GM23338 (cell line): ENCODE data around the gene SSTR4. TPM values are rescaled to one million over a fixed set of nuclear protein-coding genes. Genes with fewer than 3 reads are reported as not detected.

Experiments
- ATAC-seq: fragments of 200-7000 bp; cut with Tn5 transposase; 3 replicates; pipeline ENCODE4 v1.9.1; 2020
- DNase-seq: peaks from one replicate; pipeline ENCODE4 v3.0.0-alpha.2; 2015; ENCODE audit warnings: low spot score
- H2AFZ ChIP-seq: fragments of 200-600 bp; sonication (generic); 2 replicates; pipeline ENCODE4 v1.8.0; 2016; ENCODE audit warnings: antibody characterized with exemption, mild to moderate bottlenecking, moderate library complexity
- H3F3A ChIP-seq: fragments of 200-600 bp; sonication (generic); replicated peaks from 2 replicates; pipeline ENCODE4 v1.8.0; 2017; ENCODE audit warnings: antibody characterized with exemption, mixed run types, low read depth
- H3K27ac ChIP-seq: fragments of 200-600 bp; sonication (generic); 2 replicates; pipeline ENCODE4 v1.6.1; 2016; ENCODE audit warnings: low read depth
- H3K27me3 ChIP-seq: fragments of 200-600 bp; sonication (generic); 2 replicates; pipeline ENCODE4 v1.8.0; 2016; ENCODE audit warnings: mild to moderate bottlenecking, mixed run types, moderate library complexity; ENCODE audit not compliant: insufficient read depth
- H3K36me3 ChIP-seq: fragments of 200-600 bp; sonication (generic); 2 replicates; pipeline ENCODE4 v1.8.0; 2016; ENCODE audit warnings: mild to moderate bottlenecking; ENCODE audit not compliant: insufficient read depth
- H3K4me1 ChIP-seq: fragments of 200-600 bp; sonication (generic); 2 replicates; pipeline ENCODE4 v1.8.0; 2016; ENCODE audit warnings: mild to moderate bottlenecking, moderate library complexity; ENCODE audit not compliant: insufficient read depth
- H3K4me2 ChIP-seq: fragments of 200-600 bp; sonication (generic); 2 replicates; pipeline ENCODE4 v1.7.1; 2017; ENCODE audit warnings: mixed run types
- H3K4me3 ChIP-seq: fragments of 200-600 bp; sonication (generic); 2 replicates; pipeline ENCODE4 v1.6.1; 2016; ENCODE audit warnings: mixed run types
- H3K79me2 ChIP-seq: fragments of 200-600 bp; sonication (generic); replicated peaks from 2 replicates; pipeline ENCODE4 v1.8.0; 2017; ENCODE audit warnings: mild to moderate bottlenecking; ENCODE audit not compliant: insufficient read depth
- H3K9me2 ChIP-seq: fragments of 200-600 bp; sonication (generic); 2 replicates; pipeline ENCODE4 v1.8.0; 2017; ENCODE audit not compliant: insufficient read depth
- H4K20me1 ChIP-seq: fragments of 200-600 bp; sonication (generic); replicated peaks from 2 replicates; pipeline ENCODE4 v1.8.0; 2017; ENCODE audit warnings: mild to moderate bottlenecking; ENCODE audit not compliant: insufficient read depth
- H3K27ac Mint-ChIP-seq: 2 replicates; pipeline ENCODE4 v1.8.0; 2020; ENCODE audit warnings: inconsistent platforms, mild to moderate bottlenecking, moderate library complexity, mixed read lengths
- H3K27me3 Mint-ChIP-seq: 3 replicates; pipeline ENCODE4 v1.8.0; 2022; ENCODE audit warnings: low read depth, mild to moderate bottlenecking, moderate library complexity, mixed read lengths, inconsistent platforms; ENCODE audit not compliant: insufficient read depth, poor library complexity
- H3K36me3 Mint-ChIP-seq: 3 replicates; pipeline ENCODE4 v1.8.0; 2021; ENCODE audit warnings: low read depth, mild to moderate bottlenecking, inconsistent platforms, moderate library complexity, mixed read lengths
- H3K4me1 Mint-ChIP-seq: 3 replicates; pipeline ENCODE4 v1.8.0; 2020; ENCODE audit warnings: mild to moderate bottlenecking, inconsistent platforms, mixed read lengths
- H3K4me3 Mint-ChIP-seq: 3 replicates; pipeline ENCODE4 v1.8.0; 2021; ENCODE audit warnings: moderate library complexity, mild to moderate bottlenecking, inconsistent platforms, mixed read lengths
- H3K9me3 Mint-ChIP-seq: 3 replicates; pipeline ENCODE4 v1.8.0; 2020; ENCODE audit warnings: moderate library complexity, mild to moderate bottlenecking, inconsistent platforms, mixed read lengths
- CREB1 ChIP-seq: fragments of 250-450 bp; sonication (Bioruptor Pico); IDR thresholded peaks from 2 replicates; pipeline ENCODE4 v1.5.0; 2020; ENCODE audit warnings: low read depth, mild to moderate bottlenecking, moderate library complexity
- CTCF ChIP-seq, 2 experiments: fragments of 200-600 bp in 1 of 2; sonication (generic) in 1 of 2; conservative IDR thresholded peaks; 2 replicates each; pipeline versions ENCODE4 v1.5.1 to v1.6.1; 2016 to 2017; ENCODE audit warnings: antibody characterized with exemption in 2 of 2, low read depth in 2 of 2, mild to moderate bottlenecking in 2 of 2, moderate library complexity in 1 of 2
- EZH2 ChIP-seq: fragments of 200-600 bp; sonication (generic); IDR thresholded peaks from one replicate; pipeline ENCODE4 v1.8.0; 2017; ENCODE audit warnings: antibody characterized with exemption, mild to moderate bottlenecking, low read depth; ENCODE audit not compliant: unreplicated experiment
- EZH2phosphoT487 ChIP-seq: fragments of 200-600 bp; sonication (generic); IDR thresholded peaks from one replicate; pipeline ENCODE4 v1.8.1; 2018; ENCODE audit warnings: antibody characterized with exemption; ENCODE audit not compliant: unreplicated experiment
- JUNB ChIP-seq: IDR thresholded peaks from one replicate; pipeline ENCODE4 v1.6.1; 2016; ENCODE audit warnings: antibody characterized with exemption; ENCODE audit not compliant: unreplicated experiment
- NANOG ChIP-seq: IDR thresholded peaks from 2 replicates; pipeline ENCODE4 v1.6.1; 2016; ENCODE audit warnings: antibody characterized with exemption, borderline replicate concordance
- POLR2AphosphoS5 ChIP-seq: IDR thresholded peaks from 2 replicates; pipeline ENCODE4 v1.6.1; 2016; ENCODE audit warnings: antibody characterized with exemption, low read depth
- STAT1 ChIP-seq: IDR thresholded peaks from one replicate; pipeline ENCODE4 v1.6.1; 2016; ENCODE audit warnings: antibody characterized with exemption; ENCODE audit not compliant: unreplicated experiment
- ZNF114 ChIP-seq: fragments of 250-450 bp; sonication (Bioruptor Pico); IDR thresholded peaks from 2 replicates; pipeline ENCODE4 v1.5.0; 2020; ENCODE audit warnings: mild to moderate bottlenecking, moderate library complexity
- ZNF331 ChIP-seq: fragments of 250-450 bp; sonication (Bioruptor Pico); IDR thresholded peaks from 2 replicates; pipeline ENCODE4 v1.5.0; 2020; ENCODE audit warnings: low read depth, mild to moderate bottlenecking, moderate library complexity
- polyA plus RNA-seq: library from polyadenylated mRNA; unstranded; fragments of >200 nt; fragmentation: Nextera tagmentation; extraction: Ambion mirVana; gene quantifications from 2 replicates; pipeline ENCODE4 v1.2.1, GENCODE V29; 2016
- total RNA-seq: library from RNA; depleted of rRNA; stranded (reverse); fragments of >200 nt; shearing (Covaris generic); gene quantifications from 2 replicates; pipeline ENCODE4 v1.2.3, GENCODE V29; 2014
- TF ChIP-seq, protein P1 (sequence below): IDR thresholded peaks from 2 replicates; pipeline ENCODE4 v1.6.1; 2016; ENCODE audit warnings: antibody characterized with exemption
- TF ChIP-seq, protein P2 (sequence below): IDR thresholded peaks from one replicate; pipeline ENCODE4 v1.6.1; 2018; ENCODE audit warnings: antibody characterized with exemption; ENCODE audit not compliant: unreplicated experiment
- TF ChIP-seq, protein P3 (sequence below): fragments of 250-450 bp; sonication (Bioruptor Pico); IDR thresholded peaks from 2 replicates; pipeline ENCODE4 v1.5.0; 2020; ENCODE audit warnings: mild to moderate bottlenecking, moderate library complexity

The SSTR4 gene
- total and polyA plus RNA-seq, 2 experiments from 2014 or later, result not detected

DNA sequence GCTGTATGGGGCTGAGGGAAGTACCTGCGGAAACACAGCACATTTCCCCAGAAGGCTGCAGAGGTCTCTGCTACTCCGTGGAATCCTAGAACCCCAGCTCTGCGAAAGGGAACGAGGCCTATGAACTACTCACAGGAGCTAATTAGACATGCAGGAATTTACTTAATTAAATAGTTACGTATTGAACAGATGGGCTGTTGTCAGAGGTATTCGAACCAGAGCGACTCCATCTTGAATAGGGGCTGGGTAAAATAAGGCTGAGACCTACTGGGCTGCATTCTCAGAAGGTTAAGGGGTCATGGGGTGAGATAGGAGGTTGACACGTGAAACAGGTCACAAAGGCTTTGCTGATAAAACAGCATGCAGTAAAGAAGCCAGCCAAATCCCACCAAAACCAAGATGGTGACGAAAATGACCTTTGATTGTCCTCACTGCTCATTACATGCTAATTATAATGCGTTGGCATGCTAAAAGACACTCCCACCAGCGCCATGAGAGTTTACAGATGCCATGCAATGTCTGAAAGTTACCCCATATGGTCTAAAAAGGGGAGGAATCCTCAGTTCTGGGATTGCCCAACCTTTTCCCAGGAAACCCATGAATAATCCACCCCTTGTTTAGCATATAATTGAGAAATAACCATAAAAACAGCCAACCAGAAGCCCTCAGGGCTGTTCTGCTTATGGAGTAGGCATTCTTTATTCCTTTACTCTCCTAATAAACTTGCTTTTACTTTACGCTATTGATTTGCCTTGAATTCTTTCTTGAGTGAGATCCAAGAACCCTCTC lies 14.7 kb upstream of the SSTR4 start:
- H3K36me3 Mint-ChIP-seq, result no peaks in the 10 kb centered on the region
- H3K9me3 Mint-ChIP-seq, result no peaks in the 10 kb centered on the region
- ATAC-seq, result no peak
- no peak for TF ChIP-seq EZH2
- TF ChIP-seq POLR2AphosphoS5, result no peak
- no peak for TF ChIP-seq JUNB
- TF ChIP-seq ZNF114 (CRISPR knock-in tag), result no peak
- TF ChIP-seq, protein P1, sequence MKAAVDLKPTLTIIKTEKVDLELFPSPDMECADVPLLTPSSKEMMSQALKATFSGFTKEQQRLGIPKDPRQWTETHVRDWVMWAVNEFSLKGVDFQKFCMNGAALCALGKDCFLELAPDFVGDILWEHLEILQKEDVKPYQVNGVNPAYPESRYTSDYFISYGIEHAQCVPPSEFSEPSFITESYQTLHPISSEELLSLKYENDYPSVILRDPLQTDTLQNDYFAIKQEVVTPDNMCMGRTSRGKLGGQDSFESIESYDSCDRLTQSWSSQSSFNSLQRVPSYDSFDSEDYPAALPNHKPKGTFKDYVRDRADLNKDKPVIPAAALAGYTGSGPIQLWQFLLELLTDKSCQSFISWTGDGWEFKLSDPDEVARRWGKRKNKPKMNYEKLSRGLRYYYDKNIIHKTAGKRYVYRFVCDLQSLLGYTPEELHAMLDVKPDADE, result no peak
- no peak for TF ChIP-seq CTCF (conservative IDR thresholded peaks at IDR 0.05; ENCODE audit: low read depth in 2 of 2)
- TF ChIP-seq CREB1, result no peak
- TF ChIP-seq EZH2phosphoT487, result no peak
- TF ChIP-seq, protein P2, sequence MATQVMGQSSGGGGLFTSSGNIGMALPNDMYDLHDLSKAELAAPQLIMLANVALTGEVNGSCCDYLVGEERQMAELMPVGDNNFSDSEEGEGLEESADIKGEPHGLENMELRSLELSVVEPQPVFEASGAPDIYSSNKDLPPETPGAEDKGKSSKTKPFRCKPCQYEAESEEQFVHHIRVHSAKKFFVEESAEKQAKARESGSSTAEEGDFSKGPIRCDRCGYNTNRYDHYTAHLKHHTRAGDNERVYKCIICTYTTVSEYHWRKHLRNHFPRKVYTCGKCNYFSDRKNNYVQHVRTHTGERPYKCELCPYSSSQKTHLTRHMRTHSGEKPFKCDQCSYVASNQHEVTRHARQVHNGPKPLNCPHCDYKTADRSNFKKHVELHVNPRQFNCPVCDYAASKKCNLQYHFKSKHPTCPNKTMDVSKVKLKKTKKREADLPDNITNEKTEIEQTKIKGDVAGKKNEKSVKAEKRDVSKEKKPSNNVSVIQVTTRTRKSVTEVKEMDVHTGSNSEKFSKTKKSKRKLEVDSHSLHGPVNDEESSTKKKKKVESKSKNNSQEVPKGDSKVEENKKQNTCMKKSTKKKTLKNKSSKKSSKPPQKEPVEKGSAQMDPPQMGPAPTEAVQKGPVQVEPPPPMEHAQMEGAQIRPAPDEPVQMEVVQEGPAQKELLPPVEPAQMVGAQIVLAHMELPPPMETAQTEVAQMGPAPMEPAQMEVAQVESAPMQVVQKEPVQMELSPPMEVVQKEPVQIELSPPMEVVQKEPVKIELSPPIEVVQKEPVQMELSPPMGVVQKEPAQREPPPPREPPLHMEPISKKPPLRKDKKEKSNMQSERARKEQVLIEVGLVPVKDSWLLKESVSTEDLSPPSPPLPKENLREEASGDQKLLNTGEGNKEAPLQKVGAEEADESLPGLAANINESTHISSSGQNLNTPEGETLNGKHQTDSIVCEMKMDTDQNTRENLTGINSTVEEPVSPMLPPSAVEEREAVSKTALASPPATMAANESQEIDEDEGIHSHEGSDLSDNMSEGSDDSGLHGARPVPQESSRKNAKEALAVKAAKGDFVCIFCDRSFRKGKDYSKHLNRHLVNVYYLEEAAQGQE, result no peak
- no peak for TF ChIP-seq STAT1
- no peak for TF ChIP-seq NANOG
- TF ChIP-seq, protein P3, sequence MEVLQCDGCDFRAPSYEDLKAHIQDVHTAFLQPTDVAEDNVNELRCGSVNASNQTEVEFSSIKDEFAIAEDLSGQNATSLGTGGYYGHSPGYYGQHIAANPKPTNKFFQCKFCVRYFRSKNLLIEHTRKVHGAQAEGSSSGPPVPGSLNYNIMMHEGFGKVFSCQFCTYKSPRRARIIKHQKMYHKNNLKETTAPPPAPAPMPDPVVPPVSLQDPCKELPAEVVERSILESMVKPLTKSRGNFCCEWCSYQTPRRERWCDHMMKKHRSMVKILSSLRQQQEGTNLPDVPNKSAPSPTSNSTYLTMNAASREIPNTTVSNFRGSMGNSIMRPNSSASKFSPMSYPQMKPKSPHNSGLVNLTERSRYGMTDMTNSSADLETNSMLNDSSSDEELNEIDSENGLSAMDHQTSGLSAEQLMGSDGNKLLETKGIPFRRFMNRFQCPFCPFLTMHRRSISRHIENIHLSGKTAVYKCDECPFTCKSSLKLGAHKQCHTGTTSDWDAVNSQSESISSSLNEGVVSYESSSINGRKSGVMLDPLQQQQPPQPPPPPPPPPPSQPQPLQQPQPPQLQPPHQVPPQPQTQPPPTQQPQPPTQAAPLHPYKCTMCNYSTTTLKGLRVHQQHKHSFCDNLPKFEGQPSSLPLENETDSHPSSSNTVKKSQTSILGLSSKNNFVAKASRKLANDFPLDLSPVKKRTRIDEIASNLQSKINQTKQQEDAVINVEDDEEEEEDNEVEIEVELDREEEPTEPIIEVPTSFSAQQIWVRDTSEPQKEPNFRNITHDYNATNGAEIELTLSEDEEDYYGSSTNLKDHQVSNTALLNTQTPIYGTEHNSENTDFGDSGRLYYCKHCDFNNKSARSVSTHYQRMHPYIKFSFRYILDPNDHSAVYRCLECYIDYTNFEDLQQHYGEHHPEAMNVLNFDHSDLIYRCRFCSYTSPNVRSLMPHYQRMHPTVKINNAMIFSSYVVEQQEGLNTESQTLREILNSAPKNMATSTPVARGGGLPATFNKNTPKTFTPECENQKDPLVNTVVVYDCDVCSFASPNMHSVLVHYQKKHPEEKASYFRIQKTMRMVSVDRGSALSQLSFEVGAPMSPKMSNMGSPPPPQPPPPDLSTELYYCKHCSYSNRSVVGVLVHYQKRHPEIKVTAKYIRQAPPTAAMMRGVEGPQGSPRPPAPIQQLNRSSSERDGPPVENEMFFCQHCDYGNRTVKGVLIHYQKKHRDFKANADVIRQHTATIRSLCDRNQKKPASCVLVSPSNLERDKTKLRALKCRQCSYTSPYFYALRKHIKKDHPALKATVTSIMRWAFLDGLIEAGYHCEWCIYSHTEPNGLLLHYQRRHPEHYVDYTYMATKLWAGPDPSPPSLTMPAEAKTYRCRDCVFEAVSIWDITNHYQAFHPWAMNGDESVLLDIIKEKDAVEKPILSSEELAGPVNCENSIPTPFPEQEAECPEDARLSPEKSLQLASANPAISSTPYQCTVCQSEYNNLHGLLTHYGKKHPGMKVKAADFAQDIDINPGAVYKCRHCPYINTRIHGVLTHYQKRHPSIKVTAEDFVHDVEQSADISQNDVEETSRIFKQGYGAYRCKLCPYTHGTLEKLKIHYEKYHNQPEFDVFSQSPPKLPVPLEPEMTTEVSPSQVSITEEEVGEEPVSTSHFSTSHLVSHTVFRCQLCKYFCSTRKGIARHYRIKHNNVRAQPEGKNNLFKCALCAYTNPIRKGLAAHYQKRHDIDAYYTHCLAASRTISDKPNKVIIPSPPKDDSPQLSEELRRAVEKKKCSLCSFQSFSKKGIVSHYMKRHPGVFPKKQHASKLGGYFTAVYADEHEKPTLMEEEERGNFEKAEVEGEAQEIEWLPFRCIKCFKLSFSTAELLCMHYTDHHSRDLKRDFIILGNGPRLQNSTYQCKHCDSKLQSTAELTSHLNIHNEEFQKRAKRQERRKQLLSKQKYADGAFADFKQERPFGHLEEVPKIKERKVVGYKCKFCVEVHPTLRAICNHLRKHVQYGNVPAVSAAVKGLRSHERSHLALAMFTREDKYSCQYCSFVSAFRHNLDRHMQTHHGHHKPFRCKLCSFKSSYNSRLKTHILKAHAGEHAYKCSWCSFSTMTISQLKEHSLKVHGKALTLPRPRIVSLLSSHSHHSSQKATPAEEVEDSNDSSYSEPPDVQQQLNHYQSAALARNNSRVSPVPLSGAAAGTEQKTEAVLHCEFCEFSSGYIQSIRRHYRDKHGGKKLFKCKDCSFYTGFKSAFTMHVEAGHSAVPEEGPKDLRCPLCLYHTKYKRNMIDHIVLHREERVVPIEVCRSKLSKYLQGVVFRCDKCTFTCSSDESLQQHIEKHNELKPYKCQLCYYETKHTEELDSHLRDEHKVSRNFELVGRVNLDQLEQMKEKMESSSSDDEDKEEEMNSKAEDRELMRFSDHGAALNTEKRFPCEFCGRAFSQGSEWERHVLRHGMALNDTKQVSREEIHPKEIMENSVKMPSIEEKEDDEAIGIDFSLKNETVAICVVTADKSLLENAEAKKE (CRISPR knock-in tag), result no peak
- TF ChIP-seq ZNF331 (CRISPR knock-in tag), result no peak
- Histone ChIP-seq H3K36me3 (no peaks in the 10 kb centered on the region), H3K4me2 (no peak overlapping the region), H2AFZ (no peak overlapping the region; the same call in 1 of the 2 replicates), H4K20me1 (no peaks in the 10 kb centered on the region), H3K9me2 (no peaks in the 10 kb centered on the region), H3K27me3 (no peaks in the 10 kb centered on the region), H3K4me3 (no peak overlapping the region), H3K27ac (no peak overlapping the region), H3K79me2 (no peaks in the 10 kb centered on the region), H3K4me1 (no peaks in the 10 kb centered on the region), H3F3A (no peaks in the 10 kb centered on the region)
- no peaks in the 10 kb centered on the region for H3K27me3 Mint-ChIP-seq
- DNase-seq, result peak; percentile 19
- H3K4me3 Mint-ChIP-seq, result no peak overlapping the region
- no peaks in the 10 kb centered on the region for H3K4me1 Mint-ChIP-seq
- no peak overlapping the region for H3K27ac Mint-ChIP-seq
